Esophagus (tissue), 2 donors: Measurements from ENCODE around the gene ZBP1. TPM values are rescaled to one million over a fixed set of nuclear protein-coding genes. Genes with fewer than 3 reads are reported as not detected.

Experiments used
- H3K27ac ChIP-seq, 2 donors: one replicate each; pipeline ENCODE4 v1.5.1; 2013; ENCODE audit warnings: low read depth in 2 of 2, mild to moderate bottlenecking in 2 of 2, inconsistent platforms in 1 of 2, low read length in 1 of 2, moderate library complexity in 1 of 2
- H3K27me3 ChIP-seq, 2 donors: one replicate each; pipeline ENCODE4 v1.6.1; 2013; ENCODE audit warnings: low read length in 2 of 2, control low read depth in 1 of 2, mild to moderate bottlenecking in 1 of 2; ENCODE audit not compliant: insufficient read depth in 2 of 2, control insufficient read depth in 1 of 2
- H3K36me3 ChIP-seq, 2 donors: one replicate each; pipeline ENCODE4 v1.6.1; 2013; ENCODE audit warnings: low read length in 1 of 2; ENCODE audit not compliant: control insufficient read depth in 2 of 2, insufficient read depth in 2 of 2
- H3K4me1 ChIP-seq, 2 donors: one replicate each; pipeline ENCODE4 v1.6.1; 2013; ENCODE audit warnings: low read length in 1 of 2; ENCODE audit not compliant: control insufficient read depth in 2 of 2, insufficient read depth in 2 of 2
- H3K4me3 ChIP-seq, 2 donors: one replicate each; pipeline ENCODE4 v1.5.1; 2013; ENCODE audit warnings: low read length in 2 of 2, mild to moderate bottlenecking in 2 of 2, low read depth in 1 of 2, moderate library complexity in 1 of 2
- H3K9me3 ChIP-seq, 2 donors: one replicate each; pipeline ENCODE4 v1.6.1; 2013; ENCODE audit warnings: mild to moderate bottlenecking in 2 of 2, low read depth in 1 of 2, low read length in 1 of 2, moderate library complexity in 1 of 2; ENCODE audit not compliant: control insufficient read depth in 2 of 2, insufficient read depth in 1 of 2
- WGBS, 2 donors: extraction: QIAGEN DNeasy Blood & Tissue Kit; methylation state at CpG; one replicate each; pipeline ENCODE4 v1.1.7; 2013; 5-methylcytosine and 5-hydroxymethylcytosine counted together
- polyA plus RNA-seq, 2 donors: library from polyadenylated mRNA; stranded (reverse); fragments of 200-250 nt; gene quantifications; one replicate each; pipeline ENCODE4 v1.2.3, GENCODE V29; 2013
- donor health status: healthy with polysubstance abuse.
- donor health status: Bipolar disorder and iron deficiency.

ZBP1 gene
- polyA plus RNA-seq, 2 donors: 0.25 to 0.51 TPM

DNA sequence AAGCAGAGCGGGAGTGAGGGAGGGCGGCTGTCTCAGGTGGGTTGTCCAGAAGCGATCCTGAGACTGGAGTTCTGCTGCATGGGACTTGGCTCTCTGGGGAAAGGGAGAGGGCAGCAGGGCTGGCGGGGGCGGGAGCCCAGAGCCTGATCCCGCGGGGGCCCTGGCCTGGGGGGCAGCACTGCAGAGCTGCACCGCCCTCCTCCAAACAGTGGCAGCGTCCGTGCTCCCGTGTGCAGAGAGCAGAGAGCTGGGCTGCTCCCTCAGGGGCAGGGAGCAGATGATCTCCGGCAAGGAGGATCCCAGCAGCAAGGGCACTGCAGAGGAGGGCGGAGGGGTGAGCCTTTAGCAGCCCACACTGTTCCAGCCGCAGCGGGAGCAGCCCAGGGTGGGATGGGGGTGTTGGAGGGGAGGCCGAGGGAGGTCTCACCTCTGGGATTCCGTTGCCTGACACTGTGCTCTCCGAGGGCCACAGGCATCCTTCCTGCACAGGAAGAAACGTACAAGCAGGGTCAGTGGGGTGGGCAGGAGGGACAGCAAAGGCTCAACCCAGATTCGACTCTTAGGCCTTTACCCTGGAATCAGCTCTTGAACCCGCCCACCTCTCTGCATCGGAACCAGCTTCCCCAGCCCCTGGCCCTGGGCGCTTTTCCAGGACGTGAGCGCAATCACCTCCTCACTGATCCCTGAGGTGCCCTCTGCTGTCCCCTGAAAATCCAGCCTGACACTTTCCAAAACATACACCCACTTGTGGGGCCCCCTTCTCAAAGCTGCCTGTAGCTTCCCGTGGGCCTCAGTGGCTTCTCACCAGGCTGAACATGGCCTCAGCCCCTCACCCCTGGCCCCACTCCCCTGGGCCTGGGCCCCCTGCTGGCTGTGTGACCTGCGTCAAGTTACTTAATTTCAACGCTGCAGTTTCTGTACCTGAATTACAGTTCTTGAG lies 32.6 kb upstream of the ZBP1 start:
- Histone ChIP-seq H3K4me3 (no peak overlapping the region), H3K4me1 (peaks cover 4 to 5% of the 10 kb centered on the region in 2 donors), H3K9me3 (no peaks in the 10 kb centered on the region), H3K36me3 (peaks cover 0 to 12% of the 10 kb centered on the region in 2 donors), H3K27me3 (no peaks in the 10 kb centered on the region), H3K27ac (no peak overlapping the region)
- WGBS, 2 donors: 87 to 89% methylated on average over 28 of the region's 28 CpGs

- Histone ChIP-seq H3K4me3 (no peak overlapping the region), H3K27ac (no peak overlapping the region), H3K36me3 (peaks cover 0 to 12% of the 10 kb centered on the region in 2 donors), H3K9me3 (no peaks in the 10 kb centered on the region), H3K4me1 (peaks cover 0 to 4% of the 10 kb centered on the region in 2 donors), H3K27me3 (no peaks in the 10 kb centered on the region)
- WGBS, 2 donors: 93% methylated on average over 50 of the region's 50 CpGs
Measured at GRCh38 chr20:57651881-57652605, 31.8 kb upstream of the ZBP1 start.

DNA sequence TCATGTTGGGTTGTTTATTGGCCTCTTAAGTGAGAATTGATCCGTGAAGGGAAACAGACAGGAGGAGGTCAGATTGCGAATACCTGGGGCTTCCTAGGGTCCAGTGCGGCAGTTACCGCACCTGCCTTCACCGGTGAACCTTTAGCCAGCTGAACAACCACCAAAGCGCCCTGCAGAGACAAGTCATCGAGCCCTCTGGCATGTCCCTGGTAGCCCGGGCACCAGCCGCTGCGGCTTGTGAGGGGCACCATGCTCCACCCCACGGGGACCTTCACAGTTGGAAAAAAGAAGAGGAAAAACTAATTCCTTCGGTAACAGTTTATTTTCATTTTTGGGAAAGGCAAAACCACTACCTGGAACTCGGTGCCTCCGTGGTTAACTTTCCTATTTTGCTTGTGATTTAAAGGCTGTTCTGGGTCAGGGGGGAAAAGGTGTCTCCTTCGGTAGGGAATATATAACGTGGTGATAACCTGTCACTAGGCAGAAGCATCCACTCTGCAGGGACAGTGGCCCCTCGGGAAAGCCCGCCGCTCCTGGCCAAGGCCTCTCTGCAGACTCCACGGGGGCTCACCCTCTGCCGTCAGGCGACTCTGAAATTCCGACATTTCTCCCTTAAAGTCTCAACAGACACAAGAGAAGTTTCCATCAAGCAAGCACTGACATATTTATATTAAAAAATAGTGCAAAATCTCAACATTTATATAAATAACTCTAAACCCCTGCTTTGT lies 30.7 kb upstream of the ZBP1 start:
- no peaks in the 10 kb centered on the region for H3K27me3 ChIP-seq

GRCh38 chr20:57650266-57650665 lies 30.0 kb upstream of the ZBP1 start:
- no peaks in the 10 kb centered on the region for H3K27me3 ChIP-seq
- H3K4me1 ChIP-seq: peaks cover 0 to 4% of the 10 kb centered on the region in 2 donors
- no peak overlapping the region for H3K27ac ChIP-seq
- 64 to 69% methylated on average over 9 of the region's 9 CpGs for WGBS, 2 donors
- H3K4me3 ChIP-seq: no peak overlapping the region
- H3K9me3 ChIP-seq: no peaks in the 10 kb centered on the region
- H3K36me3 ChIP-seq: peaks cover 0 to 12% of the 10 kb centered on the region in 2 donors

More for the DNA sequence above, 30.7 kb upstream of the ZBP1 start:
- Histone ChIP-seq H3K4me3 (no peak overlapping the region), H3K4me1 (peaks cover 0 to 4% of the 10 kb centered on the region in 2 donors), H3K36me3 (peaks cover 0 to 12% of the 10 kb centered on the region in 2 donors), H3K9me3 (no peaks in the 10 kb centered on the region), H3K27ac (no peak overlapping the region)
- WGBS, 2 donors: 85 to 89% methylated on average over 23 of the region's 23 CpGs

- Histone ChIP-seq H3K4me3 (no peak overlapping the region), H3K36me3 (peaks cover 0 to 12% of the 10 kb centered on the region in 2 donors), H3K27me3 (no peaks in the 10 kb centered on the region), H3K9me3 (peaks cover 0 to 3% of the 10 kb centered on the region in 2 donors), H3K4me1 (peaks cover 0 to 2% of the 10 kb centered on the region in 2 donors), H3K27ac (no peak overlapping the region)
- 87 to 91% methylated on average over 14 of the region's 14 CpGs for WGBS, 2 donors
Measured at GRCh38 chr20:57649617-57650015, 29.4 kb upstream of the ZBP1 start.

- Histone ChIP-seq H3K36me3 (peaks cover 0 to 12% of the 10 kb centered on the region in 2 donors), H3K27ac (no peak overlapping the region), H3K9me3 (peaks cover 0 to 3% of the 10 kb centered on the region in 2 donors), H3K4me1 (peaks cover 0 to 2% of the 10 kb centered on the region in 2 donors), H3K4me3 (no peak overlapping the region), H3K27me3 (no peaks in the 10 kb centered on the region)
- 82 to 89% methylated on average over 15 of the region's 15 CpGs for WGBS, 2 donors
Measured at GRCh38 chr20:57648878-57649616, 28.8 kb upstream of the ZBP1 start.

GRCh38 chr20:57647933-57648785 lies 27.9 kb upstream of the ZBP1 start:
- H3K27me3 ChIP-seq: no peaks in the 10 kb centered on the region
- 81 to 85% methylated on average over 23 of the region's 23 CpGs for WGBS, 2 donors
- H3K4me3 ChIP-seq: no peak overlapping the region

More at GRCh38 chr20:57647933-57648785, 27.9 kb upstream of the ZBP1 start:
- Histone ChIP-seq H3K4me1 (peaks cover 0 to 2% of the 10 kb centered on the region in 2 donors), H3K27ac (no peak overlapping the region), H3K9me3 (peaks cover 2 to 3% of the 10 kb centered on the region in 2 donors), H3K36me3 (peaks cover 0 to 12% of the 10 kb centered on the region in 2 donors)
